ENCODE measurements around the gene ACAD8. TPM values are rescaled to one million over a fixed set of nuclear protein-coding genes. Genes with fewer than 3 reads are reported as not detected.

ACAD8 gene
- total and polyA plus RNA-seq, 2 of the 4 experiments (the other 2 are of a cell fraction) = 11.1 to 21.2 TPM

DNA sequence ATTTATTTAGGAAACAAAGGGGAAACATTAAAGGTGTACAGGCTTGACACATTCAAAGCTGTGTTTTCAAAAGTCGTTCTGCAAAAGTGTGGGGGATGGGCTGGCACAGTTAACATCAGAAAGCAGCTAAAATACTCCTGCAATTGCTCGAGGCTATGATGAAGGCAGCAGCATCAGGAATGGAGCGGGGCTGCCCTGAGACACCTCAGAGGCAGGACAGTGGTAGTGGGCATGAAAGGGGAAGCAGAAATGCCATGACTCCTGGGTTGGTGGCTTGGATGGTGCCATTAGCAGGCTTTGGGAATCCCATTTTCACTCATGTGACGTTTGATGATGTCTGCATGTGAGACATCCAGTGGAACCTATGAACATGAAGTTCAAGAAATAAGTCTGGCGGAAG, 30.2 kb upstream of the ACAD8 start:
- intact Hi-C loops (cut with micrococcal nuclease) (loop anchor here (10.0 kb wide), 2 partner anchors 178 to 298 kb away; no protein-coding TSS in a partner anchor), in situ Hi-C loops (cut with MboI; ENCODE audit: low sequenced_read_pairs) (no loop called here), dilution Hi-C loops (cut with HindIII; ENCODE audit: low sequenced_read_pairs, unreplicated experiment) (no loop called here)
- no peak overlapping the region for H2BK5ac ChIP-seq (ENCODE audit: low read depth, low read length, poor library complexity, severe bottlenecking)
- H3K14ac ChIP-seq (replicated peaks; ENCODE audit: low read depth, low read length) = no peak overlapping the region
- peaks cover 3% of the 10 kb centered on the region; the same call in 1 of the 2 replicates for H3K4me1 ChIP-seq (ENCODE audit: control insufficient read depth, insufficient read depth, low read length)
- no peak overlapping the region for H4K91ac ChIP-seq (ENCODE audit: insufficient read depth, low read depth, low read length)
- BruUV-seq (replicated peaks) = no TSS peak
- H3K9me3 ChIP-seq (ENCODE audit: control insufficient read depth, insufficient read depth, low read length) = no peaks in the 10 kb centered on the region
- H2AK5ac ChIP-seq (ENCODE audit: low read depth, low read length) = 0 out of 2 replicates have a peak overlapping the region, but pooled peaks have one; percentile 49
- H4K8ac ChIP-seq (ENCODE audit: low read depth in 2 of 2, low read length in 2 of 2) = no peak overlapping the region
- no peak overlapping the region for H2BK20ac ChIP-seq (ENCODE audit: low read depth, low read length)
- CTCF ChIA-PET = interaction anchor here (1.0 kb wide), 1 partner anchor 12 kb away, joined by 3 read pairs; no protein-coding TSS in a partner anchor
- no peak overlapping the region for H3K18ac ChIP-seq (ENCODE audit: low read depth, low read length)
- no peak overlapping the region for H3K4ac ChIP-seq (ENCODE audit: low read depth, low read length)
- ATAC-seq (ENCODE audit: low read depth) = no peak
- no peak for TF ChIP-seq POLR2A (IDR thresholded peaks at IDR 0.05; ENCODE audit: low read depth, low read length)
- TF ChIP-seq, protein P1, sequence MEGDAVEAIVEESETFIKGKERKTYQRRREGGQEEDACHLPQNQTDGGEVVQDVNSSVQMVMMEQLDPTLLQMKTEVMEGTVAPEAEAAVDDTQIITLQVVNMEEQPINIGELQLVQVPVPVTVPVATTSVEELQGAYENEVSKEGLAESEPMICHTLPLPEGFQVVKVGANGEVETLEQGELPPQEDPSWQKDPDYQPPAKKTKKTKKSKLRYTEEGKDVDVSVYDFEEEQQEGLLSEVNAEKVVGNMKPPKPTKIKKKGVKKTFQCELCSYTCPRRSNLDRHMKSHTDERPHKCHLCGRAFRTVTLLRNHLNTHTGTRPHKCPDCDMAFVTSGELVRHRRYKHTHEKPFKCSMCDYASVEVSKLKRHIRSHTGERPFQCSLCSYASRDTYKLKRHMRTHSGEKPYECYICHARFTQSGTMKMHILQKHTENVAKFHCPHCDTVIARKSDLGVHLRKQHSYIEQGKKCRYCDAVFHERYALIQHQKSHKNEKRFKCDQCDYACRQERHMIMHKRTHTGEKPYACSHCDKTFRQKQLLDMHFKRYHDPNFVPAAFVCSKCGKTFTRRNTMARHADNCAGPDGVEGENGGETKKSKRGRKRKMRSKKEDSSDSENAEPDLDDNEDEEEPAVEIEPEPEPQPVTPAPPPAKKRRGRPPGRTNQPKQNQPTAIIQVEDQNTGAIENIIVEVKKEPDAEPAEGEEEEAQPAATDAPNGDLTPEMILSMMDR (conservative IDR thresholded peaks at IDR 0.05; ENCODE audit: low read depth, low read length) = no peak
- peaks cover 9 to 43% of the 10 kb centered on the region in 2 experiments for H3K79me1 ChIP-seq (ENCODE audit: low read depth in 1 of 2, low read length in 2 of 2)
- peak overlapping the region; percentile 14; the same call in 1 of the 2 replicates for H3K56ac ChIP-seq (ENCODE audit: extremely low read depth, insufficient read depth, low read length)
- POLR2A ChIA-PET (ENCODE audit: unreplicated experiment) = no interaction called here
- no peak overlapping the region for H2BK120ac ChIP-seq (ENCODE audit: low read depth, low read length)
- peak overlapping the region; percentile 70 for H3K4me3 ChIP-seq (ENCODE audit: insufficient read depth, low read depth, low read length)
- no peaks in the 10 kb centered on the region for H3K27me3 ChIP-seq (ENCODE audit: control insufficient read depth, insufficient read depth, low read length)
- DNase-seq = no peak
- no peak overlapping the region for H4K5ac ChIP-seq (ENCODE audit: low read depth, low read length)
- no peak overlapping the region for H2BK15ac ChIP-seq (ENCODE audit: low read depth, low read length)
- peak overlapping the region; percentile 96 for H3K4me2 ChIP-seq (ENCODE audit: low read depth, low read length)
- H2AFZ ChIP-seq (replicated peaks; ENCODE audit: low read length, poor library complexity) = peak overlapping the region; percentile 71
- no peak overlapping the region; the same call in 1 of the 2 replicates for H3K27ac ChIP-seq (ENCODE audit: insufficient read depth, low read length)
- H3K9me1 ChIP-seq (ENCODE audit: insufficient read depth, low read length) = peaks cover 14% of the 10 kb centered on the region
- no peak overlapping the region for H2AK9ac ChIP-seq (replicated peaks; ENCODE audit: low read depth, low read length, poor library complexity)
- peaks cover 16% of the 10 kb centered on the region; the same call in 1 of the 2 replicates for H4K20me1 ChIP-seq (ENCODE audit: insufficient read depth, low read length)
- peak overlapping the region; percentile 50 for H3K9ac ChIP-seq (ENCODE audit: low read depth, low read length)
- no CpG with 5 or more reads among the region's 5 CpGs for WGBS, 2 experiments (ENCODE audit: extremely low coverage in 2 of 2, insufficient read length in 1 of 2)
- H3K36me3 ChIP-seq (ENCODE audit: control insufficient read depth, insufficient read depth, low read length) = peaks cover 5% of the 10 kb centered on the region
- H3K23ac ChIP-seq (ENCODE audit: low read depth, low read length) = no peak overlapping the region

Measured in IMR-90 (cell line).